ENCODE results near the gene CXCL3.

The CXCL3 gene

DNA sequence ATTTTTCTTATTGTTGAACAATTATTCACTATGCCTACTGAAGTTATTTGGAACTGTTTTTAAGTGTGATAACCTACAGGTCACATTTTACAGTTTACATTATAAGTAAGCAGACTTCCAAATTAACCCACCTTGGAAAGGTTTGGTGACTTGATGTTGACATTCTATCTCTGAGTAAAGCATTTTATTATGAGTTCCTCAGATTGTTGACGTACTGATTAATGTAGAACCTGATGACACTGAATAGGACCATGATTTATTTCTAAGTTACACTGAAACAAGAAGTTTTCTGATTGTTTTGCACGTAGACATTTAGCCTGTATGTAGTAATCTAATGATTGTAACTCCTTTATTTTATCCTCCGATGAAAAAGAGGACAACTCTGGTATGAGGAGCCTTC, 17.0 kb upstream of the CXCL3 start:
- DNase-seq (ENCODE audit: low read depth), result no peak
- H3K4me3 ChIP-seq (ENCODE audit: control insufficient read depth, low read depth, low read length), result no peak overlapping the region
- TF ChIP-seq, protein P1, sequence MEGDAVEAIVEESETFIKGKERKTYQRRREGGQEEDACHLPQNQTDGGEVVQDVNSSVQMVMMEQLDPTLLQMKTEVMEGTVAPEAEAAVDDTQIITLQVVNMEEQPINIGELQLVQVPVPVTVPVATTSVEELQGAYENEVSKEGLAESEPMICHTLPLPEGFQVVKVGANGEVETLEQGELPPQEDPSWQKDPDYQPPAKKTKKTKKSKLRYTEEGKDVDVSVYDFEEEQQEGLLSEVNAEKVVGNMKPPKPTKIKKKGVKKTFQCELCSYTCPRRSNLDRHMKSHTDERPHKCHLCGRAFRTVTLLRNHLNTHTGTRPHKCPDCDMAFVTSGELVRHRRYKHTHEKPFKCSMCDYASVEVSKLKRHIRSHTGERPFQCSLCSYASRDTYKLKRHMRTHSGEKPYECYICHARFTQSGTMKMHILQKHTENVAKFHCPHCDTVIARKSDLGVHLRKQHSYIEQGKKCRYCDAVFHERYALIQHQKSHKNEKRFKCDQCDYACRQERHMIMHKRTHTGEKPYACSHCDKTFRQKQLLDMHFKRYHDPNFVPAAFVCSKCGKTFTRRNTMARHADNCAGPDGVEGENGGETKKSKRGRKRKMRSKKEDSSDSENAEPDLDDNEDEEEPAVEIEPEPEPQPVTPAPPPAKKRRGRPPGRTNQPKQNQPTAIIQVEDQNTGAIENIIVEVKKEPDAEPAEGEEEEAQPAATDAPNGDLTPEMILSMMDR (IDR thresholded peaks at IDR 0.05; ENCODE audit: control insufficient read depth, insufficient read depth, low read depth, low read length, missing control alignments), result no peak

- H3K4me3 ChIP-seq (ENCODE audit: control insufficient read depth, low read depth, low read length), result no peak overlapping the region
- TF ChIP-seq, protein P1 (IDR thresholded peaks at IDR 0.05; ENCODE audit: control insufficient read depth, insufficient read depth, low read depth, low read length, missing control alignments), result no peak
- no peak for DNase-seq (ENCODE audit: low read depth)
Measured at GRCh38 chr4:74055096-74055495, 16.6 kb upstream of the CXCL3 start.

GRCh38 chr4:74054483-74055047, 16.1 kb upstream of the CXCL3 start:
- DNase-seq (ENCODE audit: low read depth), result no peak
- TF ChIP-seq, protein P1 (IDR thresholded peaks at IDR 0.05; ENCODE audit: control insufficient read depth, insufficient read depth, low read depth, low read length, missing control alignments), result no peak
- no peak overlapping the region for H3K4me3 ChIP-seq (ENCODE audit: control insufficient read depth, low read depth, low read length)

GRCh38 chr4:74047152-74047551, 8.7 kb upstream of the CXCL3 start:
- H3K4me3 ChIP-seq (ENCODE audit: control insufficient read depth, low read depth, low read length), result no peak overlapping the region
- no peak for DNase-seq (ENCODE audit: low read depth)
- TF ChIP-seq, protein P1 (IDR thresholded peaks at IDR 0.05; ENCODE audit: control insufficient read depth, insufficient read depth, low read depth, low read length, missing control alignments), result no peak

GRCh38 chr4:74045772-74046171, 7.3 kb upstream of the CXCL3 start:
- TF ChIP-seq, protein P1 (IDR thresholded peaks at IDR 0.05; ENCODE audit: control insufficient read depth, insufficient read depth, low read depth, low read length, missing control alignments), result no peak
- no peak for DNase-seq (ENCODE audit: low read depth)
- H3K4me3 ChIP-seq (ENCODE audit: control insufficient read depth, low read depth, low read length), result no peak overlapping the region

- DNase-seq (ENCODE audit: low read depth), result no peak
- no peak overlapping the region for H3K4me3 ChIP-seq (ENCODE audit: control insufficient read depth, low read depth, low read length)
- TF ChIP-seq, protein P1 (IDR thresholded peaks at IDR 0.05; ENCODE audit: control insufficient read depth, insufficient read depth, low read depth, low read length, missing control alignments), result no peak
Measured at GRCh38 chr4:74045247-74045646, 6.8 kb upstream of the CXCL3 start.

GRCh38 chr4:74044677-74045076, 6.2 kb upstream of the CXCL3 start:
- TF ChIP-seq, protein P1 (IDR thresholded peaks at IDR 0.05; ENCODE audit: control insufficient read depth, insufficient read depth, low read depth, low read length, missing control alignments), result no peak
- no peak for DNase-seq (ENCODE audit: low read depth)
- H3K4me3 ChIP-seq (ENCODE audit: control insufficient read depth, low read depth, low read length), result no peak overlapping the region
